GM08714 (cell line): Measurements from ENCODE around the gene MRS2.
"Not testable (repeated sequence)": the region's sequence is repeated elsewhere in the genome, so short reads cannot be mapped to it uniquely, and the experiment has no call there.

Experiments used
- H3K4me3 ChIP-seq: fragments of 200-500 bp; sonication (Bioruptor generic); 2 replicates; pipeline ENCODE4 v1.5.1; 2014; ENCODE audit warnings: mild to moderate bottlenecking, low read length, inconsistent platforms
- ZNF274 ChIP-seq: IDR thresholded peaks from 2 replicates; pipeline ENCODE4 v1.6.1; 2012; ENCODE audit warnings: mild to moderate bottlenecking, low read depth, low read length

The MRS2 gene

GRCh38 chr6:24402697-24403500 lies at the start of gene MRS2:
Gene MRS2, plus strand, starts transcription at chr6:24402936. Its CDS starts 111 bp downstream, at chr6:24403047.
- H3K4me3 ChIP-seq: peak within 1 kb of the TSS; percentile 64
- TF ChIP-seq ZNF274: no peak

- TF ChIP-seq ZNF274: no peak
- no peak overlapping the region for H3K4me3 ChIP-seq
Observed at GRCh38 chr6:24353861-24354260, 48.9 kb upstream of the MRS2 start.

DNA sequence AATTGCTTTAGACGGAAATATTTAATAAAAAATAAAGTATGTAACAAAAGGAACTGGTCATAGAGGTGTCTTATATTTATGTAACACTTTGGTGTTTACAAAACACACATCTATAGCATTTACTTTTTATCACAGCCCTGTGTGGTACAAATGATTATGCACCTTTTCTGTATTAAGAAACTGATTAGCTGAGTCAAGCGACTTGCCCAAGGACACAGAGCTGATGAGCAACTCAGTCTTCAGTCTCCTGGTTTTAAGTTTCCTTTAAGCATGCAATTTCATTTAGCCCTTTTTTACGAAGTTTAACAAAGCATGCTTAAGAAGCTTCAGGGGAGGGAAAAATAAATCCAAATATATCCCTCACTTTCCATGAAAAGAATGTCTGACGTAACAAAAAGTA lies 47.3 kb upstream of the MRS2 start:
- no peak overlapping the region; the same call in 1 of the 2 replicates for H3K4me3 ChIP-seq
- no peak for TF ChIP-seq ZNF274

DNA sequence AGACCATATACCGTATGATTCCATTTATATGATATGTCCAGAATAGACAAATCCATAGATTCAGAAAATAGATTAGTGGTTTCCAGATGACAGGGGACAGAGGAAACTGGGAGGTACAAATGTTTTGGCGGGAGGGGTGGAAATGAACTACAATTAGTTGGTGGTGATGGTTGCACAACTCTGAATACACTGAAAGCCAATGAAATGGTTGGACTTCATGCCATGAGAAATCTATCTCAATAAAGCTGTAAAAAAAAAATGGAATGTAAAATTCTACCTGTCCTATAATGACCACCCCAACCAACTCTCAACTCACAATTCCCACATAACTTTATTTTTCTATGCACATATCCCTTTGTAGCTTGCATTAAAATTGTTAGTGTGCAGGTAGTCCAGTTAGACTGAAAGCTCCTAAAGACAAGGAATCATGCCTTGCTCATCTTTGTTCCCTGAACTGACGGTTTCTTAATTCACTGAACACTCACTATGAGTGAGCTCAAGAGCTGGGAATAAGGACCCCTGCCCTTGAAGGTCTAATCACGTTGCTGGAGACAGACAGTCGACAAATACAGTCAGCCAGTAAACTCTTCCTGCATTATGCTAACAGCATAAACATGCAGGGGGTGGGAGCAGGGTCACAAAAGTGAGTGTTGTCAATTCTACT lies 46.3 kb upstream of the MRS2 start:
- H3K4me3 ChIP-seq: no peak overlapping the region

GRCh38 chr6:24357336-24358218 lies 45.2 kb upstream of the MRS2 start, which contains the start of gene DCDC2:
Gene DCDC2, minus strand, starts transcription at chr6:24358059. Its CDS starts 309 bp downstream, at chr6:24357750.
- no peak for TF ChIP-seq ZNF274
- peak within 1 kb of the TSS; percentile 38 for H3K4me3 ChIP-seq

More for the DNA sequence above, 46.3 kb upstream of the MRS2 start:
- no peak for TF ChIP-seq ZNF274

- peak overlapping the region; percentile 38 for H3K4me3 ChIP-seq
- TF ChIP-seq ZNF274: no peak
Observed at GRCh38 chr6:24358219-24358821, 44.4 kb upstream of the MRS2 start.

GRCh38 chr6:24359640-24360454 lies 42.9 kb upstream of the MRS2 start:
- TF ChIP-seq ZNF274: no peak
- peak overlapping the region; percentile 4; the same call in 1 of the 2 replicates for H3K4me3 ChIP-seq

GRCh38 chr6:24362363-24362762 lies 40.4 kb upstream of the MRS2 start:
- not testable (repeated sequence) for H3K4me3 ChIP-seq

GRCh38 chr6:24365103-24365633 lies 37.6 kb upstream of the MRS2 start:
- not testable (repeated sequence) for H3K4me3 ChIP-seq

DNA sequence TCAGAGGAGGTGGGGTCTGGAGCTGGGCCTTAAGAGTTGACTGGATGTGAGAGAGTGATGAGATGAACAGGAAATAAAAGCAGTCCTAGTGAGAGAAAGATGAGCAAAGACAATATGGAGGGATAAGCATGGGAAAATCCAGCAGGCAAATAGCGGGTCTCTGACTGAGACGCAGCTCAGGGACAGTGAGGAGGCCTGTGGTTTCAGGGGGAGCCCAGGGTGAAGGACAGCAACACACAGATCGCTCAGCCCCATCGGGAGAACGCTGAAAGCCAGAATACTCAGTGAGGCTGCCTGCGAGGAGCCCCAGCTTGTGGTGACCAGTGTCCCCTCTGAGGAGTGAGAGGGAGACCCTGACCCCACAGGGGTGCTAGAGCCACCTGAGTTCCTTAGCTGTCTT lies 28.1 kb upstream of the MRS2 start:
- TF ChIP-seq ZNF274: no peak
- H3K4me3 ChIP-seq: no peak overlapping the region

DNA sequence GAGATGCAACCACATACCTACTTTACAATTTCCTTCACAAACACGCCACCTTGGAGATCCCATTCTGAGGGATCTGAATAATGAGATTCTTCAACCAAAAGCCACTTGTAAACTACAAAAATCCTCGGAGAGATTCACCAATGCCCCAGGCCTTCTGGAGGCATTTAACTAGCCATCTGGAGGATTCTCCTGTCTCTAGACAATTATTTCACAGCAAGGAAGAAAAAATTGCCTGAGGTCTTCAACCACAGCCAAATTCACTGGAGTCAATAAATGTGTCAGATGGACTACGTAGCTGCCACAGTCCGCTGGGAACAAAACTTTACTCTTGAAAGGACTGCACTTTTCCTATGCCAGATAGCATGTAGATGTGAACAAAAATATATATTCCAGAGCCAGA lies 25.9 kb upstream of the MRS2 start:
- TF ChIP-seq ZNF274: no peak
- no peak overlapping the region for H3K4me3 ChIP-seq

- no peak for TF ChIP-seq ZNF274
- H3K4me3 ChIP-seq: no peak overlapping the region
Observed at GRCh38 chr6:24378473-24379097, 24.2 kb upstream of the MRS2 start.
